ENCODE results near the gene ZNF33B.

- TF ChIP-seq, protein P1, sequence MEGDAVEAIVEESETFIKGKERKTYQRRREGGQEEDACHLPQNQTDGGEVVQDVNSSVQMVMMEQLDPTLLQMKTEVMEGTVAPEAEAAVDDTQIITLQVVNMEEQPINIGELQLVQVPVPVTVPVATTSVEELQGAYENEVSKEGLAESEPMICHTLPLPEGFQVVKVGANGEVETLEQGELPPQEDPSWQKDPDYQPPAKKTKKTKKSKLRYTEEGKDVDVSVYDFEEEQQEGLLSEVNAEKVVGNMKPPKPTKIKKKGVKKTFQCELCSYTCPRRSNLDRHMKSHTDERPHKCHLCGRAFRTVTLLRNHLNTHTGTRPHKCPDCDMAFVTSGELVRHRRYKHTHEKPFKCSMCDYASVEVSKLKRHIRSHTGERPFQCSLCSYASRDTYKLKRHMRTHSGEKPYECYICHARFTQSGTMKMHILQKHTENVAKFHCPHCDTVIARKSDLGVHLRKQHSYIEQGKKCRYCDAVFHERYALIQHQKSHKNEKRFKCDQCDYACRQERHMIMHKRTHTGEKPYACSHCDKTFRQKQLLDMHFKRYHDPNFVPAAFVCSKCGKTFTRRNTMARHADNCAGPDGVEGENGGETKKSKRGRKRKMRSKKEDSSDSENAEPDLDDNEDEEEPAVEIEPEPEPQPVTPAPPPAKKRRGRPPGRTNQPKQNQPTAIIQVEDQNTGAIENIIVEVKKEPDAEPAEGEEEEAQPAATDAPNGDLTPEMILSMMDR (IDR thresholded peaks at IDR 0.05), result no peak
- no peak for TF ChIP-seq POLR2A (IDR thresholded peaks at IDR 0.05)
Observed at GRCh38 chr10:42549851-42550250, 88.5 kb downstream of the ZNF33B start.
